Measurements from ENCODE around the gene C4orf36.
A peak's percentile ranks its signal among the peaks of the same experiment; 100 is the strongest.

C4orf36 gene

GRCh38 chr4:86934771-86935565 lies 42.7 kb upstream of the C4orf36 start, which contains the start of gene AFF1:
Gene AFF1, plus strand, starts transcription at chr4:86935011. Its CDS starts 13,523 bp downstream, at chr4:86948534.
- DNase-seq (ENCODE audit: low read depth, low spot score) = no peak
- peak within 1 kb of the TSS; percentile 96 for H3K4me3 ChIP-seq
- peak within 1 kb of the TSS; percentile 65 for H3K27ac ChIP-seq
- peak within 1 kb of the TSS; percentile 82 for H3K9ac ChIP-seq (ENCODE audit: insufficient read length)
- H3K9me3 ChIP-seq (ENCODE audit: low read depth, low read length) = no peaks in the 10 kb centered on the region
- TF ChIP-seq EZH2 (IDR thresholded peaks at IDR 0.05) (no peak), POLR2AphosphoS5 (IDR thresholded peaks at IDR 0.05; ENCODE audit: borderline replicate concordance, low read depth, low read length) (peak; percentile 73), FOXP2 (optimal IDR thresholded peaks at IDR 0.05; ENCODE audit: control extremely low read depth, extremely low read length, insufficient read depth) (peak; percentile 42)
- no peaks in the 10 kb centered on the region for H3K36me3 ChIP-seq (ENCODE audit: insufficient read depth, low read length)

GRCh38 chr4:86934147-86934770 lies 42.0 kb upstream of the C4orf36 start:
- H3K27ac ChIP-seq = peak overlapping the region; percentile 57
- no peak for TF ChIP-seq EZH2 (IDR thresholded peaks at IDR 0.05)
- no peak for TF ChIP-seq FOXP2 (optimal IDR thresholded peaks at IDR 0.05; ENCODE audit: control extremely low read depth, extremely low read length, insufficient read depth)
- TF ChIP-seq POLR2AphosphoS5 (IDR thresholded peaks at IDR 0.05; ENCODE audit: borderline replicate concordance, low read depth, low read length) = no peak

GRCh38 chr4:86928400-86929255 lies 36.4 kb upstream of the C4orf36 start:
- no peak overlapping the region for H3K9ac ChIP-seq (ENCODE audit: insufficient read length)
- no peak for DNase-seq (ENCODE audit: low read depth, low spot score)
- H3K4me3 ChIP-seq = no peak overlapping the region
- H3K36me3 ChIP-seq (ENCODE audit: insufficient read depth, low read length) = no peaks in the 10 kb centered on the region
- H3K9me3 ChIP-seq (ENCODE audit: low read depth, low read length) = no peaks in the 10 kb centered on the region
- no peak overlapping the region for H3K27ac ChIP-seq
- TF ChIP-seq EZH2 (IDR thresholded peaks at IDR 0.05) (no peak), FOXP2 (optimal IDR thresholded peaks at IDR 0.05; ENCODE audit: control extremely low read depth, extremely low read length, insufficient read depth) (no peak), POLR2AphosphoS5 (IDR thresholded peaks at IDR 0.05; ENCODE audit: borderline replicate concordance, low read depth, low read length) (no peak)

More at GRCh38 chr4:86934147-86934770, 42.0 kb upstream of the C4orf36 start:
- no peaks in the 10 kb centered on the region for H3K9me3 ChIP-seq (ENCODE audit: low read depth, low read length)
- peak overlapping the region; percentile 64 for H3K9ac ChIP-seq (ENCODE audit: insufficient read length)
- H3K4me3 ChIP-seq = peak overlapping the region; percentile 96
- no peaks in the 10 kb centered on the region for H3K36me3 ChIP-seq (ENCODE audit: insufficient read depth, low read length)
- no peak for DNase-seq (ENCODE audit: low read depth, low spot score)

- Histone ChIP-seq H3K27ac (no peak overlapping the region), H3K9ac (ENCODE audit: insufficient read length) (no peak overlapping the region), H3K36me3 (ENCODE audit: insufficient read depth, low read length) (no peaks in the 10 kb centered on the region), H3K4me3 (no peak overlapping the region), H3K9me3 (ENCODE audit: low read depth, low read length) (no peaks in the 10 kb centered on the region)
- no peak for TF ChIP-seq FOXP2 (optimal IDR thresholded peaks at IDR 0.05; ENCODE audit: control extremely low read depth, extremely low read length, insufficient read depth)
- TF ChIP-seq EZH2 (IDR thresholded peaks at IDR 0.05) = no peak
- no peak for TF ChIP-seq POLR2AphosphoS5 (IDR thresholded peaks at IDR 0.05; ENCODE audit: borderline replicate concordance, low read depth, low read length)
- no peak for DNase-seq (ENCODE audit: low read depth, low spot score)
These were observed 35.7 kb upstream of the C4orf36 start for GRCh38 chr4:86927843-86928395.

GRCh38 chr4:86926435-86927086 lies 34.3 kb upstream of the C4orf36 start:
- TF ChIP-seq FOXP2 (optimal IDR thresholded peaks at IDR 0.05; ENCODE audit: control extremely low read depth, extremely low read length, insufficient read depth) = no peak
- no peak for TF ChIP-seq POLR2AphosphoS5 (IDR thresholded peaks at IDR 0.05; ENCODE audit: borderline replicate concordance, low read depth, low read length)
- no peak for TF ChIP-seq EZH2 (IDR thresholded peaks at IDR 0.05)
- H3K27ac ChIP-seq = no peak overlapping the region
- no peak overlapping the region for H3K9ac ChIP-seq (ENCODE audit: insufficient read length)
- H3K9me3 ChIP-seq (ENCODE audit: low read depth, low read length) = no peaks in the 10 kb centered on the region
- DNase-seq (ENCODE audit: low read depth, low spot score) = no peak
- no peak overlapping the region for H3K4me3 ChIP-seq
- H3K36me3 ChIP-seq (ENCODE audit: insufficient read depth, low read length) = no peaks in the 10 kb centered on the region

GRCh38 chr4:86924811-86925210 lies 32.6 kb upstream of the C4orf36 start:
- Histone ChIP-seq H3K9ac (ENCODE audit: insufficient read length) (no peak overlapping the region), H3K27ac (peak overlapping the region; percentile 85), H3K4me3 (no peak overlapping the region), H3K36me3 (ENCODE audit: insufficient read depth, low read length) (no peaks in the 10 kb centered on the region), H3K9me3 (ENCODE audit: low read depth, low read length) (no peaks in the 10 kb centered on the region)
- DNase-seq (ENCODE audit: low read depth, low spot score) = no peak
- TF ChIP-seq EZH2 (IDR thresholded peaks at IDR 0.05) (no peak), POLR2AphosphoS5 (IDR thresholded peaks at IDR 0.05; ENCODE audit: borderline replicate concordance, low read depth, low read length) (no peak), FOXP2 (optimal IDR thresholded peaks at IDR 0.05; ENCODE audit: control extremely low read depth, extremely low read length, insufficient read depth) (no peak)

- Histone ChIP-seq H3K27ac (peak overlapping the region; percentile 58; the same call in 1 of the 2 replicates), H3K9ac (ENCODE audit: insufficient read length) (no peak overlapping the region), H3K36me3 (ENCODE audit: insufficient read depth, low read length) (no peaks in the 10 kb centered on the region), H3K4me3 (peak overlapping the region; percentile 23; the same call in 1 of the 2 replicates), H3K9me3 (ENCODE audit: low read depth, low read length) (no peaks in the 10 kb centered on the region)
- TF ChIP-seq POLR2AphosphoS5 (IDR thresholded peaks at IDR 0.05; ENCODE audit: borderline replicate concordance, low read depth, low read length) = no peak
- no peak for TF ChIP-seq FOXP2 (optimal IDR thresholded peaks at IDR 0.05; ENCODE audit: control extremely low read depth, extremely low read length, insufficient read depth)
- no peak for TF ChIP-seq EZH2 (IDR thresholded peaks at IDR 0.05)
- DNase-seq (ENCODE audit: low read depth, low spot score) = no peak
These were observed 29.5 kb upstream of the C4orf36 start for GRCh38 chr4:86921608-86922252.

Data from SK-N-MC (cell line).